ENCODE measurements around the gene SRSF6.
A peak's percentile ranks its signal among the peaks of the same experiment; 100 is the strongest.
"Not testable (repeated sequence)": the region's sequence is repeated elsewhere in the genome, so short reads cannot be mapped to it uniquely, and the experiment has no call there.

SRSF6 gene

GRCh38 chr20:43490038-43490437 lies 32.3 kb downstream of the SRSF6 start:
- no peak for DNase-seq

DNA sequence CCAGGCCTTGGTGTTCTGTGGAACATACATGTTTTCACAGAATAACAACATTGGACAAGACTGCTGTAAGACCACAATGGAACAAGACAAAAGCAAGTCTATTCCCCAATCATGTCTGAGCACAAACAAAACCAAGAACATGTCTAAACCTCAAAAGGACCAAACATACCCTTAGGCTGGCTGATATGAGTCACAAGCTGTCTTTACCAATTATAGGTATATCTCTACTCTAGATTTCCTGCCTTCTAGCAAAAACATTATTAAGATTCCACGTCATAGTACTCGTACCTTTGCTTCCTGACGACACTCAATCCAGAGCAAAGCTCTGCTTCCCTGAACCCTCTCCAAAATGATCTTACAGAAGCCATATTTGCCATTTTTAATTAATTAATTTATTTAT lies 34.4 kb downstream of the SRSF6 start:
- no peak for DNase-seq

GRCh38 chr20:43495388-43495787 lies 37.7 kb downstream of the SRSF6 start:
- no peak for DNase-seq

GRCh38 chr20:43502021-43502420 lies 44.3 kb downstream of the SRSF6 start:
- not testable (repeated sequence) for DNase-seq

- DNase-seq, result no peak
Observed at GRCh38 chr20:43506238-43506637, 48.5 kb downstream of the SRSF6 start.

DNA sequence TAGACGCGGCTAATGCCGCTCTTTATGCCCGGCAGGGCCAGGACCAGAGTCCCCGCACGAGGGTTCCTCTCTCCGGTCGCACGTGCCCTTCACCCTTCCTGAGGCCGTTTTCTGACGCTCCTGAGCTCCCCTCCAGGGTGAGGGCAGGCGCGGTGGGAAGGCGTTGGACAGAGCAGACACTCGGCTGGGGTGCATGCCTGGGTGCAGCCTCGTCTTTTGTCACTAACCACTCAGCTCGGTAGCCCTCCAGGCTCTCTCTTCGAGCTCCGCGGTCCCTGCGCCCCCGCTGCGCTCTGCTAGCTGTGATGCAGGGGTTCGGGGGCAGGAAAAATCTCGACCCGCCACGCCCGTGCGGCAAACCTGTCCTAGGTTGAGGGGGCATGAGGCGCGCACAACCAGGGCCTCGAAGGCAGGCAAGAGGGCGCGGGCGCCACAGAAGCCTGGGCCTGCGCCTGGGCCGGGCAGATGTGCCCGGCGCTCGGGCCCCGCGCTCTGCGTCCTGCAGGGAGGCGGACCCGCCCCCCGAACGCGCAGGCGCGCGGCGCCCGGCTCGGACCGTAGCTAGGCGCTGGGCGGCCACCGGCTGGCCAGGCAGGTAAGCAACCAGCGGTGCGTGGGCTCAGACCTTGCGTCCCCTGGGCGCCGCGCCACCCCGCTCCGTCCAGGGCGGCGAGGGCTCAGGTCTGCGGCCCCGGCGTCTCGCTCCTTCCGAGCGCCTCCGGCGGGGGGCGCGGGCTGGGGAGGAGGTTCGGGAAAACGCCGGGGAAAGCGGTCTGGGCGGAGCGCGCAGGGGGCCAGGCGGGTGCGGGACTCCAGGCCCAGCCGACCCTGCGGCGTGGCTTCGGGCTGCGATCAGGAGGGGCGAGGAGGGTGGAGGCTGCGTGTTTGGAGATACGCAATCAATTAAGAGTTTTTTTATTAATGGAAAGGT lies 49.7 kb downstream of the SRSF6 start, which contains the start of gene L3MBTL1:
TSS of gene L3MBTL1 (plus strand) at position 548 of the 931 bp plus-strand sequence. CDS start 5,807 bp downstream, outside the sequence.
- DNase-seq, result peak; percentile 55

- DNase-seq, result no peak
Observed at GRCh38 chr20:43508106-43508505, 50.4 kb downstream of the SRSF6 start.

DNA sequence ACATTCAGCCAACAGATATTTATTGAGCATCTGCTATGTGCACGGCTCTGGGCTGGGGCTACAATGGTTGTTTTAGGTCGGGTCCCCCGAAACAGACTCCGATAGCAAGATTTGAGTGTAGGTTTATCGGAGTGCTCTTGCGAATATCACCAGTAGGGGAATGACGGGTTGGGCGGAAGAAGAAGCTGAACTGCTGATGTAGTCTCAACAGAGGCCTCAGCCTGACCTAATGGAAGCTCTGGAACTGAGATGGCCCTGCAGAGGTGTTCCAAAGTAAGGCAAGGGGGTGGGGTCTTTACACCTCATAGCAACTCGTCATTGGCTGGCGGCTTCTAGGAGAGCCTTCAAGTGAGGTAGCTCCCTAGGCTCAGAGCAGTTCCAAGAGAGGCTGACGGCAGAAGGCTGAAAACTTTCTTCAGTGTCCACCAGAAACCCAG lies 50.9 kb downstream of the SRSF6 start:
- DNase-seq, result peak; percentile 36

- no peak for DNase-seq
Observed at GRCh38 chr20:43511879-43512278, 54.2 kb downstream of the SRSF6 start.

DNA sequence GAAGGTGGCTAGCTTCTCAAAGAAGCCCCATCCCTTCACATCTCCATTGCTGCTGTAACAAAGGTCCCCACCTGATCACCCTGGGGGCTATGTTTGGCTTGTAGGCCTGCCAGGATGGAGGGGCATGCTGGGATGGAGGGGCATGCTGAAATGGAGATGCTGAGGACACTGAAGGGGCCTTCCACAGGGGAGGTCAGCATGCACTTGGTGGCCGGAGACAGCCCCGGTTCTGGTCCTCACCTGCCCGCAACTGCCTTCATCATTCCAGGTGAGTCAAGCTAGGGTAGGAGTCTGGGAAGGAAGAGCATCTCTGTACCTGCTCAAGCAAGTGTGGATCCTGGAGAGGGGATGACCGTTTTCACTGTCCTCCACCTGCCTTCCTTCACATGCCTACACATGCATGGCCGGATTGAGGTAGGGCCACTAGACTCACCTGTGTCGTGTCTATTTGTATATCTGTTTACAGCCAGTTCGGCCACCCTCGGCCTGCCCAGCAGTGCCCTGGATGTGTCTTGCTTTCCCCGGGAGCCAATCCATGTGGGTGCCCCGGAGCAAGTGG lies 55.8 kb downstream of the SRSF6 start:
- DNase-seq, result no peak
